SK-N-SH (cell line): ENCODE results near the gene MT1M. TPM values are rescaled to one million over a fixed set of nuclear protein-coding genes. Genes with fewer than 3 reads are reported as not detected.
"Not testable (repeated sequence)": the region's sequence is repeated elsewhere in the genome, so short reads cannot be mapped to it uniquely, and the experiment has no call there.

Experiments used
- CTCF ChIA-PET: fragments of 300-600, 350-600 bp; formaldehyde crosslinking; extraction: SDS; loops from one replicate; lab custom pipeline; 2021; lab: Yijun Ruan, JAX
- POLR2A ChIA-PET: fragments of 350-600 bp; sonication (Branson Sonifier 250); formaldehyde crosslinking; extraction: SDS; loops from one replicate; lab custom pipeline; 2020; ENCODE audit warnings: antibody characterized with exemption, inconsistent platforms; lab: Yijun Ruan, JAX
- DNase-seq: peaks from one replicate; pipeline ENCODE4 v3.0.0; 2012
- H2AFZ ChIP-seq: fragments of 200-600 bp; sonication (generic); 2 replicates; pipeline ENCODE4 v1.8.1; 2016; ENCODE audit warnings: antibody characterized with exemption, mild to moderate bottlenecking, low read depth
- H3F3A ChIP-seq: fragments of 200-600 bp; sonication (generic); replicated peaks from 2 replicates; pipeline ENCODE3; 2016; ENCODE audit warnings: antibody characterized with exemption, mild to moderate bottlenecking; ENCODE audit not compliant: insufficient read depth
- H3K27ac ChIP-seq, 2 experiments: fragments of 200-500 bp in 1 of 2; fragments of 200-600 bp in 1 of 2; sonication (Bioruptor generic) in 1 of 2; sonication (generic), shearing (Covaris generic) in 1 of 2; 2 replicates each; pipeline versions ENCODE4 v1.5.1 to v1.6.1; 2014 to 2016; ENCODE audit warnings: low read depth in 2 of 2, inconsistent platforms in 1 of 2, low read length in 1 of 2, mild to moderate bottlenecking in 1 of 2, mixed read lengths in 1 of 2
- H3K27me3 ChIP-seq: fragments of 200-600 bp; sonication (generic), shearing (Covaris generic); 2 replicates; pipeline ENCODE4 v1.6.1; 2016; ENCODE audit warnings: mixed run types; ENCODE audit not compliant: insufficient read depth
- H3K36me3 ChIP-seq, 2 experiments: fragments of 200-500 bp in 1 of 2; fragments of 200-600 bp in 1 of 2; sonication (Bioruptor generic) in 1 of 2; sonication (generic) in 1 of 2; replicated peaks in 1 of 2; 2 replicates each; pipeline versions ENCODE3 to v1.5.1; 2014 to 2016; ENCODE audit warnings: low read length in 1 of 2, mild to moderate bottlenecking in 1 of 2; ENCODE audit not compliant: insufficient read depth in 2 of 2, control insufficient read depth in 1 of 2
- H3K4me1 ChIP-seq, 2 experiments: fragments of 200-500 bp in 1 of 2; fragments of 200-600 bp in 1 of 2; sonication (Bioruptor generic) in 1 of 2; sonication (generic), shearing (Covaris generic) in 1 of 2; 2 replicates each; pipeline versions ENCODE4 v1.5.1 to v1.6.1; 2014 to 2016; ENCODE audit warnings: low read depth in 1 of 2, low read length in 1 of 2, mixed run types in 1 of 2; ENCODE audit not compliant: insufficient read depth in 2 of 2, control insufficient read depth in 1 of 2
- H3K4me2 ChIP-seq: fragments of 200-600 bp; sonication (generic), shearing (Covaris generic); 2 replicates; pipeline ENCODE4 v1.6.1; 2017; ENCODE audit warnings: mixed run types
- H3K4me3 ChIP-seq, 2 experiments: fragments of 200-500 bp in 1 of 2; fragments of 200-600 bp in 1 of 2; sonication (Bioruptor generic) in 1 of 2; sonication (generic), shearing (Covaris generic) in 1 of 2; 2 replicates each; pipeline versions ENCODE4 v1.5.1 to v1.8.1; 2014 to 2016; ENCODE audit warnings: low read depth in 2 of 2, inconsistent platforms in 1 of 2, low read length in 1 of 2, mild to moderate bottlenecking in 1 of 2, mixed read lengths in 1 of 2, moderate library complexity in 1 of 2
- H3K79me2 ChIP-seq: fragments of 200-600 bp; sonication (generic); 2 replicates; pipeline ENCODE4 v1.8.1; 2017; ENCODE audit warnings: mild to moderate bottlenecking; ENCODE audit not compliant: insufficient read depth
- H3K9ac ChIP-seq: fragments of 200-600 bp; sonication (generic); 2 replicates; pipeline ENCODE4 v1.6.1; 2017; ENCODE audit warnings: mixed run types
- H3K9me2 ChIP-seq: fragments of 200-600 bp; sonication (generic); 2 replicates; pipeline ENCODE4 v1.6.1; 2017; ENCODE audit warnings: mixed run types
- H3K9me3 ChIP-seq: fragments of 200-600 bp; sonication (generic); 2 replicates; pipeline ENCODE4 v1.6.1; 2017; ENCODE audit warnings: mixed run types, mild to moderate bottlenecking, moderate library complexity
- H4K20me1 ChIP-seq: fragments of 200-600 bp; sonication (generic); 2 replicates; pipeline ENCODE4 v1.6.1; 2017; ENCODE audit warnings: mild to moderate bottlenecking, mixed run types; ENCODE audit not compliant: insufficient read depth
- ELF1 ChIP-seq: IDR thresholded peaks from 2 replicates; pipeline ENCODE4 v1.4.0; 2012
- EZH2phosphoT487 ChIP-seq: fragments of 200-600 bp; sonication (generic); IDR thresholded peaks from 2 replicates; pipeline ENCODE4 v1.6.1; 2017; ENCODE audit warnings: low read depth, mixed run types, mild to moderate bottlenecking, antibody characterized with exemption, moderate library complexity, borderline replicate concordance
- GABPA ChIP-seq: IDR thresholded peaks from 2 replicates; pipeline ENCODE4 v1.4.0; 2012; ENCODE audit warnings: low read depth, mild to moderate bottlenecking
- GATA2 ChIP-seq: sonication (generic); formaldehyde crosslinking; IDR thresholded peaks from 2 replicates; pipeline ENCODE4 v1.5.0; 2020; ENCODE audit warnings: mild to moderate bottlenecking, missing genetic modification reagents
- IRF3 ChIP-seq: fragments of 150-350 bp; IDR thresholded peaks from 2 replicates; pipeline ENCODE4 v1.6.1; 2016; ENCODE audit warnings: mild to moderate bottlenecking, low read depth, low read length
- REST ChIP-seq: IDR thresholded peaks from 2 replicates; pipeline ENCODE4 v1.6.1; 2012; ENCODE audit warnings: mild to moderate bottlenecking, low read depth, low read length, moderate library complexity
- WGBS: methylation state at CpG from one replicate; pipeline ENCODE4 v1.1.6; 2017; ENCODE audit warnings: low lambda C conversion rate; 5-methylcytosine and 5-hydroxymethylcytosine counted together
- polyA plus RNA-seq, 3 experiments: library from polyadenylated mRNA; depleted of rRNA; stranded (reverse); fragments of >200 nt; gene quantifications; 2 replicates each; pipeline ENCODE4 v1.2.3, GENCODE V29; 2012

Gene MT1M
- polyA plus RNA-seq, 1 of the 3 experiments (the other 2 are of a cell fraction) = 1.3 TPM

GRCh38 chr16:56671691-56672090 is 39.2 kb downstream of the MT1M start:
- H3K79me2 ChIP-seq, H3K4me1 ChIP-seq, H2AFZ ChIP-seq, DNase-seq, H4K20me1 ChIP-seq, POLR2A ChIA-PET, H3K4me3 ChIP-seq, H3K4me2 ChIP-seq, H3K9ac ChIP-seq, H3K27ac ChIP-seq, H3F3A ChIP-seq, H3K9me3 ChIP-seq, H3K9me2 ChIP-seq, H3K36me3 ChIP-seq: not testable (repeated sequence)
- H3K27me3 ChIP-seq = peaks cover 33% of the 10 kb centered on the region
- 69% methylated on average over 2 of the region's 2 CpGs for WGBS
- CTCF ChIA-PET = interaction anchor here (1.5 kb wide), 1 partner anchor 84 kb away, joined by 3 read pairs; no protein-coding TSS in a partner anchor

GRCh38 chr16:56672171-56672570 is 39.7 kb downstream of the MT1M start:
- H2AFZ ChIP-seq, DNase-seq, H3K36me3 ChIP-seq, POLR2A ChIA-PET, H3K4me3 ChIP-seq, H3K9ac ChIP-seq, H3K4me1 ChIP-seq, H4K20me1 ChIP-seq, H3K27ac ChIP-seq, H3K9me2 ChIP-seq, H3K4me2 ChIP-seq, H3K9me3 ChIP-seq, H3F3A ChIP-seq, H3K79me2 ChIP-seq: not testable (repeated sequence)
- WGBS = 71% methylated on average over 3 of the region's 3 CpGs
- CTCF ChIA-PET = interaction anchor here (1.5 kb wide), 1 partner anchor 85 kb away, joined by 3 read pairs; no protein-coding TSS in a partner anchor
- H3K27me3 ChIP-seq = peaks cover 33% of the 10 kb centered on the region

GRCh38 chr16:56672761-56673536 is 40.5 kb downstream of the MT1M start:
- WGBS = 85% methylated on average over 10 of the region's 11 CpGs

More at GRCh38 chr16:56672761-56673536, 40.5 kb downstream of the MT1M start:
- Histone ChIP-seq H3K9me3 (no peaks in the 10 kb centered on the region), H3K9ac (no peak overlapping the region), H3K4me3 (no peak overlapping the region), H3K4me2 (no peak overlapping the region), H3K36me3 (no peaks in the 10 kb centered on the region), H3K79me2 (no peaks in the 10 kb centered on the region), H3K27ac (no peak overlapping the region), H3K27me3 (peaks cover 33% of the 10 kb centered on the region), H3K9me2 (no peaks in the 10 kb centered on the region), H3F3A (no peaks in the 10 kb centered on the region), H2AFZ (no peak overlapping the region), H3K4me1 (no peaks in the 10 kb centered on the region; a peak in 1 of 4 replicates), H4K20me1 (no peaks in the 10 kb centered on the region)
- ChIA-PET CTCF (interaction anchor here (1.0 to 1.5 kb wide), 3 partner anchors 36 to 86 kb away, joined by 3 to 4 read pairs (median 3); no protein-coding TSS in a partner anchor), POLR2A (no interaction called here)
- DNase-seq = no peak
- TF ChIP-seq GATA2 (no peak), EZH2phosphoT487 (no peak), ELF1 (no peak), GABPA (no peak), REST (no peak), IRF3 (no peak)
